SKM-1 (cell line): ENCODE measurements around the gene TUBD1.
A peak's percentile ranks its signal among the peaks of the same experiment; 100 is the strongest.
"Not testable (repeated sequence)": the region's sequence is repeated elsewhere in the genome, so short reads cannot be mapped to it uniquely, and the experiment has no call there.

Experiments used
- DNase-seq: peaks from one replicate; lab custom pipeline; 2025; ENCODE audit not compliant: unreplicated experiment; lab: John Stamatoyannopoulos, UW

Gene TUBD1

GRCh38 chr17:59876107-59876506 is 16.6 kb downstream of the TUBD1 start:
- DNase-seq: no peak

- DNase-seq: no peak
These were observed 18.4 kb downstream of the TUBD1 start for GRCh38 chr17:59874376-59874775.

- DNase-seq: not testable (repeated sequence)
These were observed 19.3 kb downstream of the TUBD1 start for GRCh38 chr17:59873414-59873813.

- DNase-seq: no peak
These were observed 20.4 kb downstream of the TUBD1 start for GRCh38 chr17:59872351-59872750.

GRCh38 chr17:59870482-59870881 is 22.3 kb downstream of the TUBD1 start:
- DNase-seq: no peak

GRCh38 chr17:59869941-59870218 is 22.9 kb downstream of the TUBD1 start:
- no peak for DNase-seq

- DNase-seq: no peak
These were observed 29.1 kb downstream of the TUBD1 start for GRCh38 chr17:59863616-59864015.

- no peak for DNase-seq
These were observed 33.2 kb downstream of the TUBD1 start for GRCh38 chr17:59859444-59860025.

GRCh38 chr17:59858932-59859331 is 33.8 kb downstream of the TUBD1 start:
- DNase-seq: no peak

- DNase-seq: no peak
These were observed 34.5 kb downstream of the TUBD1 start for GRCh38 chr17:59858167-59858816.

GRCh38 chr17:59856859-59857794 is 35.6 kb downstream of the TUBD1 start:
- DNase-seq: no peak

- not testable (repeated sequence) for DNase-seq
These were observed 38.6 kb downstream of the TUBD1 start for GRCh38 chr17:59853919-59854729.

- DNase-seq: no peak
These were observed 39.4 kb downstream of the TUBD1 start for GRCh38 chr17:59853168-59853918.

GRCh38 chr17:59852847-59853167 is 39.9 kb downstream of the TUBD1 start:
- DNase-seq: not testable (repeated sequence)

GRCh38 chr17:59851439-59852375 is 41.0 kb downstream of the TUBD1 start:
- DNase-seq: no peak

- DNase-seq: not testable (repeated sequence)
These were observed 42.4 kb downstream of the TUBD1 start for GRCh38 chr17:59850311-59850710.

GRCh38 chr17:59848778-59849177 is 44.0 kb downstream of the TUBD1 start:
- DNase-seq: peak; percentile 39

GRCh38 chr17:59848385-59848668 is 44.4 kb downstream of the TUBD1 start:
- DNase-seq: no peak

- DNase-seq: no peak
These were observed 46.2 kb downstream of the TUBD1 start for GRCh38 chr17:59846394-59847165.
